B cell (primary cell): Measurements from ENCODE around the gene RBP2. TPM values are rescaled to one million over a fixed set of nuclear protein-coding genes. Genes with fewer than 3 reads are reported as not detected.

Experiments used
- ATAC-seq: fragments of 200-7000 bp; cut with Tn5 transposase; one replicate; pipeline ENCODE4 v1.10.0; 2021; ENCODE audit warnings: low read depth, mild to moderate bottlenecking, moderate number of reproducible peaks, moderate library complexity
- CTCF ChIA-PET: fragments of 350-600 bp; sonication (Branson Sonifier 250); formaldehyde crosslinking; loops from one replicate; lab custom pipeline; 2021; ENCODE audit warnings: antibody characterized with exemption, inconsistent platforms; lab: Charles Lee
- POLR2A ChIA-PET: fragments of 350-600 bp; sonication (Branson Sonifier 250); formaldehyde crosslinking; loops from one replicate; lab custom pipeline; 2021; ENCODE audit warnings: antibody characterized with exemption; lab: Charles Lee
- DNase-seq: peaks from one replicate; pipeline ENCODE4 v3.0.0; 2013
- H2AFZ ChIP-seq: 2 replicates; pipeline ENCODE4 v1.6.1; 2012; ENCODE audit warnings: mild to moderate bottlenecking, low read depth, low read length; ENCODE audit not compliant: insufficient read depth, poor library complexity, severe bottlenecking
- H3K27ac ChIP-seq, 2 donors: 1 replicate in 1 of 2; 2 replicates in 1 of 2; pipeline ENCODE4 v1.5.1; 2012 to 2013; ENCODE audit warnings: low read length in 2 of 2, mild to moderate bottlenecking in 2 of 2, moderate library complexity in 1 of 2
- H3K27me3 ChIP-seq, 4 experiments: fragments of 200-600 bp in 1 of 4; sonication (generic) in 1 of 4; replicated peaks in 1 of 4; 1 replicate in 2 of 4; 2 replicates in 2 of 4; pipeline versions ENCODE4 v1.6.1 to v1.7.0; 2013 to 2016; ENCODE audit warnings: low read length in 3 of 4, mild to moderate bottlenecking in 2 of 4, mixed read lengths in 1 of 4, moderate library complexity in 1 of 4; ENCODE audit not compliant: insufficient read depth in 4 of 4, control insufficient read depth in 3 of 4; ENCODE audit errors: control extremely low read depth in 1 of 4
- H3K36me3 ChIP-seq, 2 experiments: replicated peaks in 1 of 2; 1 replicate in 1 of 2; 2 replicates in 1 of 2; pipeline versions ENCODE4 v1.6.1 to v1.7.1; 2013; ENCODE audit warnings: low read length in 1 of 2; ENCODE audit not compliant: insufficient read depth in 2 of 2, control insufficient read depth in 1 of 2; ENCODE audit errors: control extremely low read depth in 1 of 2, extremely low read depth in 1 of 2
- H3K4me1 ChIP-seq, 2 donors: fragments of 200-600 bp in 1 of 2; sonication (generic) in 1 of 2; 1 replicate in 1 of 2; 2 replicates in 1 of 2; pipeline versions ENCODE4 v1.5.1 to v1.6.1; 2013 to 2017; ENCODE audit warnings: low read length in 2 of 2; ENCODE audit not compliant: control insufficient read depth in 2 of 2, insufficient read depth in 2 of 2
- H3K4me2 ChIP-seq: replicated peaks from 2 replicates; pipeline ENCODE3; 2012; ENCODE audit warnings: mild to moderate bottlenecking, low read depth, low read length; ENCODE audit not compliant: poor library complexity, severe bottlenecking
- H3K4me3 ChIP-seq, 5 experiments: fragments of 200-600 bp in 1 of 5; sonication (generic) in 1 of 5; 1 replicate in 3 of 5; 2 replicates in 2 of 5; pipeline versions ENCODE4 v1.5.1 to v1.7.0; 2011 to 2016; ENCODE audit warnings: low read length in 4 of 5, mild to moderate bottlenecking in 4 of 5, low read depth in 2 of 5, control low read depth in 1 of 5, moderate library complexity in 1 of 5; ENCODE audit not compliant: insufficient read depth in 1 of 5; ENCODE audit errors: control extremely low read depth in 1 of 5, extremely low read depth in 1 of 5
- H3K79me2 ChIP-seq: fragments of 200-600 bp; sonication (generic); one replicate; pipeline ENCODE4 v1.6.0; 2016; ENCODE audit warnings: low read length; ENCODE audit not compliant: control insufficient read depth, insufficient read depth
- H3K9ac ChIP-seq: fragments of 200-600 bp; sonication (generic); 2 replicates; pipeline ENCODE4 v1.6.1; 2017; ENCODE audit warnings: mild to moderate bottlenecking, low read length, moderate library complexity
- H3K9me3 ChIP-seq, 3 donors: one replicate each; pipeline versions ENCODE4 v1.6.1 to v1.7.1; 2013; ENCODE audit warnings: low read length in 2 of 3; ENCODE audit not compliant: control insufficient read depth in 2 of 3, insufficient read depth in 1 of 3; ENCODE audit errors: control extremely low read depth in 1 of 3
- H4K20me1 ChIP-seq: 2 replicates; pipeline ENCODE4 v1.6.0; 2012; ENCODE audit warnings: mild to moderate bottlenecking, low read length; ENCODE audit not compliant: insufficient read depth, control insufficient read depth, poor library complexity, severe bottlenecking
- H3K27ac Mint-ChIP-seq: one replicate; pipeline ENCODE4 v1.8.0; 2021; ENCODE audit warnings: mixed read lengths
- H3K27me3 Mint-ChIP-seq: one replicate; pipeline ENCODE4 v1.8.0; 2021; ENCODE audit warnings: mixed read lengths
- H3K4me1 Mint-ChIP-seq: one replicate; pipeline ENCODE4 v1.8.0; 2021; ENCODE audit warnings: mixed read lengths
- H3K4me3 Mint-ChIP-seq: one replicate; pipeline ENCODE4 v1.8.0; 2021; ENCODE audit warnings: mixed read lengths
- H3K9me3 Mint-ChIP-seq: one replicate; pipeline ENCODE4 v1.8.0; 2022; ENCODE audit warnings: mixed read lengths; ENCODE audit not compliant: insufficient read depth
- CTCF ChIP-seq: fragments of 200-600 bp; IDR thresholded peaks from one replicate; pipeline ENCODE4 v1.8.0; 2022; ENCODE audit warnings: antibody characterized with exemption, mild to moderate bottlenecking
- EZH2 ChIP-seq: IDR thresholded peaks from 2 replicates; pipeline ENCODE4 v1.6.1; 2012; ENCODE audit warnings: borderline replicate concordance, low read depth, mild to moderate bottlenecking, moderate library complexity, low read length; ENCODE audit not compliant: insufficient read depth, poor library complexity, severe bottlenecking
- WGBS: methylation state at CpG from one replicate; pipeline ENCODE4 v1.1.5; 2013; ENCODE audit warnings: missing lambda C conversion rate; ENCODE audit not compliant: insufficient coverage; 5-methylcytosine and 5-hydroxymethylcytosine counted together
- intact Hi-C: fragments of 100-400 bp; cut with micrococcal nuclease; formaldehyde crosslinking; loops from one replicate; pipeline ENCODE4 v1.10.0; 2022
- polyA plus RNA-seq: library from polyadenylated mRNA; depleted of rRNA; stranded (reverse); fragments of >200 nt; gene quantifications from 2 replicates; pipeline ENCODE4 v1.2.3, GENCODE V29; 2012
- total RNA-seq, 2 donors: library from RNA; stranded (reverse); fragments of 120-200 nt in 1 of 2; gene quantifications; 1 replicate in 1 of 2; 2 replicates in 1 of 2; pipeline versions ENCODE4 v1.2.3 to v1.2.4, GENCODE V29; 2013 to 2022

The RBP2 gene
- total and polyA plus RNA-seq, 2 donors (not counting 1 experiment from before 2014, with no cell fraction given) = not detected

- no peak overlapping the region for H3K4me3 ChIP-seq
- no peak overlapping the region for H3K27ac ChIP-seq
- TF ChIP-seq EZH2 (no peak), CTCF (no peak)
- Mint-ChIP-seq H3K4me1 (no peaks in the 10 kb centered on the region), H3K9me3 (no peaks in the 10 kb centered on the region), H3K27me3 (no peaks in the 10 kb centered on the region), H3K4me3 (no peak overlapping the region), H3K27ac (no peak overlapping the region)
- no peaks in the 10 kb centered on the region for H3K36me3 ChIP-seq
- H3K9ac ChIP-seq = no peak overlapping the region
- no peaks in the 10 kb centered on the region for H3K79me2 ChIP-seq
- CTCF ChIA-PET = no interaction called here
- no peaks in the 10 kb centered on the region for H3K27me3 ChIP-seq
- H3K9me3 ChIP-seq = no peaks in the 10 kb centered on the region
- no peaks in the 10 kb centered on the region for H4K20me1 ChIP-seq
- no peak overlapping the region for H3K4me2 ChIP-seq
- no peak overlapping the region for H2AFZ ChIP-seq
- DNase-seq (no peak), ATAC-seq (no peak)
- no CpG with 5 or more reads among the region's 1 CpG for WGBS
- POLR2A ChIA-PET = no interaction called here
- no peaks in the 10 kb centered on the region for H3K4me1 ChIP-seq
- intact Hi-C loops = no loop called here
Measured at GRCh38 chr3:139455206-139455605, 21.1 kb downstream of the RBP2 start.

DNA sequence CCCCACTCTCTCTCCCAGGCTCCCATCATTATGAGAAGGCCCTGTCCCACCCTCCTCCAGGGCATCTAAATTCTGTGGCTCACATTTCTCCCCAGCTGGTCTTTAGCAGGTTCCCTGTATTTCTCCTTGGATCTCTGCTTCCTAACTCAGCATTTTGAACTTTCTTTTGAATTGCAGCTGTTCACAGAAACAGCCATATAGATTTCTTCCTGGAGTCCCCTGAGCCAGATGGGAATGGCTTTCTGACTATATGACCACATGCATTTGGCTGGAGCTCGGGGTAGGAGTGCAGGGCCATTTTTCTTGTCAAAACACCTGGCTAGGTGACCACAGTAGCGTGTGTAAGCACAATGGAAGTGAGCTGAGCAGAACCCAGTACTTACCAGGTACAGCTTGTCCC, 22.0 kb downstream of the RBP2 start:
- H2AFZ ChIP-seq = no peak overlapping the region
- H3K4me1 Mint-ChIP-seq = no peaks in the 10 kb centered on the region
- H3K27me3 Mint-ChIP-seq = no peaks in the 10 kb centered on the region
- H3K27ac Mint-ChIP-seq = no peak overlapping the region
- POLR2A ChIA-PET = no interaction called here
- intact Hi-C loops = no loop called here
- no peaks in the 10 kb centered on the region for H3K9me3 ChIP-seq
- TF ChIP-seq CTCF = no peak
- TF ChIP-seq EZH2 = no peak
- no peaks in the 10 kb centered on the region for H3K36me3 ChIP-seq
- WGBS = 91% methylated on average over 2 of the region's 2 CpGs
- no peak overlapping the region for H3K4me3 ChIP-seq
- H3K4me3 Mint-ChIP-seq = no peak overlapping the region
- no peak overlapping the region for H3K9ac ChIP-seq
- no peak for ATAC-seq
- no peaks in the 10 kb centered on the region for H3K79me2 ChIP-seq
- no peak overlapping the region for H3K4me2 ChIP-seq
- H3K9me3 Mint-ChIP-seq = no peaks in the 10 kb centered on the region
- CTCF ChIA-PET = no interaction called here
- H3K27me3 ChIP-seq = no peaks in the 10 kb centered on the region
- no peaks in the 10 kb centered on the region for H3K4me1 ChIP-seq
- H4K20me1 ChIP-seq = no peaks in the 10 kb centered on the region
- no peak for DNase-seq
- H3K27ac ChIP-seq = no peak overlapping the region
